T-helper 22 cell (primary cell): ENCODE measurements around the gene TYW1B.
"Not testable (repeated sequence)": the region's sequence is repeated elsewhere in the genome, so short reads cannot be mapped to it uniquely, and the experiment has no call there.

ENCODE experiments used
- DNase-seq: peaks from one replicate; pipeline ENCODE4 v3.0.0-alpha.2; 2020; ENCODE audit warnings: low read depth

Gene TYW1B

GRCh38 chr7:72816370-72817157, 11.4 kb downstream of the TYW1B start:
- not testable (repeated sequence) for DNase-seq

GRCh38 chr7:72810437-72810836, 17.6 kb downstream of the TYW1B start:
- not testable (repeated sequence) for DNase-seq

- not testable (repeated sequence) for DNase-seq
Measured at GRCh38 chr7:72808511-72808910, 19.5 kb downstream of the TYW1B start.

GRCh38 chr7:72806851-72807250, 21.1 kb downstream of the TYW1B start:
- not testable (repeated sequence) for DNase-seq

GRCh38 chr7:72805526-72806494, 22.2 kb downstream of the TYW1B start:
- no peak for DNase-seq

- DNase-seq = not testable (repeated sequence)
Measured at GRCh38 chr7:72803778-72804177, 24.2 kb downstream of the TYW1B start.

- DNase-seq = not testable (repeated sequence)
Measured at GRCh38 chr7:72801564-72801963, 26.4 kb downstream of the TYW1B start.

- DNase-seq = not testable (repeated sequence)
Measured at GRCh38 chr7:72795401-72795800, 32.6 kb downstream of the TYW1B start.

GRCh38 chr7:72793791-72794190, 34.2 kb downstream of the TYW1B start:
- DNase-seq = no peak

- not testable (repeated sequence) for DNase-seq
Measured at GRCh38 chr7:72790698-72791060, 37.3 kb downstream of the TYW1B start.

GRCh38 chr7:72790048-72790697, 37.8 kb downstream of the TYW1B start:
- not testable (repeated sequence) for DNase-seq

GRCh38 chr7:72785166-72785955, 42.6 kb downstream of the TYW1B start:
- DNase-seq = no peak

- DNase-seq = not testable (repeated sequence)
Measured at GRCh38 chr7:72783601-72784370, 44.2 kb downstream of the TYW1B start.

- DNase-seq = no peak
Measured at GRCh38 chr7:72781631-72782030, 46.4 kb downstream of the TYW1B start.

- no peak for DNase-seq
Measured at GRCh38 chr7:72781161-72781560, 46.8 kb downstream of the TYW1B start.

- not testable (repeated sequence) for DNase-seq
Measured at GRCh38 chr7:72780289-72780894, 47.6 kb downstream of the TYW1B start.

GRCh38 chr7:72777167-72777566, 50.8 kb downstream of the TYW1B start:
- not testable (repeated sequence) for DNase-seq

- not testable (repeated sequence) for DNase-seq
Measured at GRCh38 chr7:72772627-72773026, 55.4 kb downstream of the TYW1B start.

- DNase-seq = not testable (repeated sequence)
Measured at GRCh38 chr7:72766994-72767393, 61.0 kb downstream of the TYW1B start.

- no peak for DNase-seq
Measured at GRCh38 chr7:72760602-72761001, 67.4 kb downstream of the TYW1B start.
